Fibroblast of peridontal ligament (primary cell): ENCODE results near the gene DUSP15.

Source experiments
- DNase-seq: peaks from one replicate; pipeline ENCODE4 v3.0.0-alpha.2; 2010; ENCODE audit errors: extremely low read depth

DUSP15 gene

GRCh38 chr20:31894980-31895675 lies 24.8 kb upstream of the DUSP15 start:
- peak; percentile 89 for DNase-seq

DNA sequence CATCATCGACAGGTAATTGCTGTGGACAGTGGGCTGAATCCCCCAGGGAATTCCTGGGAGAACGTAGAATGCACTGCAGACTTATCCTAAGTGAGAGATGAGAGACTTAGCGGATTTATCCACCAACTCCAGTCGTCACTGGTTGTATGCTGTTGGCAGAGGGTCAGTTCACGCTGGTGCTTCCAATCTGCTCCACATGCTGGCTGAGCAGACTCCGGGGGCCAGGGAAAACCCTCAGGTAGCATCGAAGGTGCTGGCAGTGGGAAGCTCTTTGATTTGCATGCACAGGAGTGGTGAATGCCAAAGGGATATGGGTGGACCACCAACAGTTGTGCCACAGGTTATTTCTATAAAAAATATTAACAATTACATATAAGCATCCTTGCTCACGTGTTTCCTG lies 20.3 kb upstream of the DUSP15 start:
- DNase-seq: no peak

GRCh38 chr20:31883829-31884228 lies 13.5 kb upstream of the DUSP15 start:
- no peak for DNase-seq

DNA sequence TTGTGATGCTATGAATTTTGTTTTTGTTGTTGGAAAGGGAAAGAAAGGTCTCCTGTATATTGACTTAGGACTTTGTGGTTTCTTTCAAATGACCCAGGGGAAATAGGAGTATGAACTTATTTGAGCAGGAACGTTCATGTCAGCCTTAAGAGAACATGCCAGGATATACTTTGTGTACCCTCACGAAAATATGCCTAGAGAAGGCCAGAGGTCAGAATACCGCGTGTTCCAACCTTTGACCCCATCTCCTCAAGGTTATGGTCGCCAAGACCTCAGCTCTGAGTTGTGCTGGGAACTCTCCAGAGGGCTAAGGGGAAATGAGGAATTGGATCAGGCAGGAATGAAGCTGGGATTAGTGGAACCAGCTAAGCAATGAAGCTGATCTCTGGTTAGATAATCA lies 11.6 kb upstream of the DUSP15 start:
- no peak for DNase-seq

DNA sequence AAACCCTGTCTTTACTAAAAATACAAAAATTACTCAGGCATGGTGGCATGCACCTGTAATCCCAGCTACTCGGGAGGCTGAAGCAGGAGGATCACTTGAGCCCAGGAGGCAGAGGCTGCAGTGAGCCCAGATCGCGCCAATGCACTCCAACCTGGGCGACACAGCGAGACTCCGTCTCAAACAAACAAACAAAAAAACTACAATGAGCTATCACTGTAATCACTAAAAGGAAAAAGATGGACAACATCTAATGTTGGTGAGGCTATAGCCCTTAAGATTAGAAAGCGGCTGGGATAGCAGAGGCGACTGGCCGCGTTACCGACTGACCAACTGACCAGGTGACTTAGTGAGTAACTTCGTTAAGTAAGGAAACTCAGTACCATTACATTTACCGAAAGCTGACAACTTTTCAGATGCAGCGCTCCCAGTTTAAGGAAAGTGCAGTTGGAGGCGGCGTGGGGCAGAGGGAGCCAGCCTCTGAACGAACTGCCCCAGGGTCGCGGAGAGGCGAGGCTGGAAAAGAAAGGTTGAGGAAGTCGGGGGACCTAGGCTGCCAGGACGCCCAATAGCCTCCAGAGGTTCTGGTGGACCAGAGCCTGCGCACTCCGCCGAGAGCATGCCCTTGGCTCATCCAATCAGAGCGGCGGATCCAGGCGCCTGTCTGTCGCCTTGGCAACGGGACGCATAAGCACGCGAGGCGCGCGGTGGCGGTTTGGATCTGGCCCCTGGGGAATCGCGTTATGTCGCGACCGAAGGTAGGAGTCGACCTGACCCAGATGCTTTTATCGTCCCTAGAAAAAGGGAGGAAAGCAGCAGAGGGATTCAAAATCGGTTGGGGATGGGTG lies 9.0 kb upstream of the DUSP15 start:
- peak; percentile 91 for DNase-seq

- no peak for DNase-seq
Observed at GRCh38 chr20:31877684-31878083, 7.4 kb upstream of the DUSP15 start.

DNA sequence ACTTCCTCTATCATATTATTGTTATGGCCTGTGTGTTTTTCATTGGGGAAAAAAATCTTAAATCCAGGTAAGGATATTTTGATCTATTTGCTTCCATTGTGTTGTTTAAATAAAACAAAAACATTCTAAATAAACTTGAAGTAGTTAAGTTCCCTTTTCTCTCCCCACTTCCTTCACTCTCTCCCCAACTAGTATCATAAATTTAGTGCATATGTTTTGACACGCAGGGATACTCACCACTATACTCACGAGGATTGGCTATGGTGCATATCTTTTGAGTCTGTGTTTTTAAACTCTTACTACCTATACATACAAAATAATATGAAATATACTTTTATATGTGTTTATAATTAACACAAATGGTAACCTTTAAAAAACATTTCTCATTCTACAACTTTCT lies 5.3 kb upstream of the DUSP15 start:
- DNase-seq: no peak

- no peak for DNase-seq
Observed at GRCh38 chr20:31872406-31872805, 2.1 kb upstream of the DUSP15 start.

DNA sequence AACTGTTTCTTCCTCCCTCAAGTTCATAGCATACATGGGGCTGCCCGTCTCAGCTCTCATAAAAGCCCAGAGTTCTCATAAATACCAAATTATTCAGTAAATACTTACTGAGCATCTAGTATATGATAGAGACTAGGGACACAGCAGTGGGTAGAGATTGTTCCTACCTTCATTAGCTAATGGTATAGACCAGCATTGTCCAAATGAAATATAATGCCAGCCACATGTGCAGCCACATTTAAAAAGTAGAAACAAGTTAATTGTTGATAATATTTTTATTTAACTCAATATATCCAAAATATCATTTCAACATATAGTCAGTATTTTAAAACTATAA lies 1.3 kb upstream of the DUSP15 start:
- DNase-seq: no peak

DNA sequence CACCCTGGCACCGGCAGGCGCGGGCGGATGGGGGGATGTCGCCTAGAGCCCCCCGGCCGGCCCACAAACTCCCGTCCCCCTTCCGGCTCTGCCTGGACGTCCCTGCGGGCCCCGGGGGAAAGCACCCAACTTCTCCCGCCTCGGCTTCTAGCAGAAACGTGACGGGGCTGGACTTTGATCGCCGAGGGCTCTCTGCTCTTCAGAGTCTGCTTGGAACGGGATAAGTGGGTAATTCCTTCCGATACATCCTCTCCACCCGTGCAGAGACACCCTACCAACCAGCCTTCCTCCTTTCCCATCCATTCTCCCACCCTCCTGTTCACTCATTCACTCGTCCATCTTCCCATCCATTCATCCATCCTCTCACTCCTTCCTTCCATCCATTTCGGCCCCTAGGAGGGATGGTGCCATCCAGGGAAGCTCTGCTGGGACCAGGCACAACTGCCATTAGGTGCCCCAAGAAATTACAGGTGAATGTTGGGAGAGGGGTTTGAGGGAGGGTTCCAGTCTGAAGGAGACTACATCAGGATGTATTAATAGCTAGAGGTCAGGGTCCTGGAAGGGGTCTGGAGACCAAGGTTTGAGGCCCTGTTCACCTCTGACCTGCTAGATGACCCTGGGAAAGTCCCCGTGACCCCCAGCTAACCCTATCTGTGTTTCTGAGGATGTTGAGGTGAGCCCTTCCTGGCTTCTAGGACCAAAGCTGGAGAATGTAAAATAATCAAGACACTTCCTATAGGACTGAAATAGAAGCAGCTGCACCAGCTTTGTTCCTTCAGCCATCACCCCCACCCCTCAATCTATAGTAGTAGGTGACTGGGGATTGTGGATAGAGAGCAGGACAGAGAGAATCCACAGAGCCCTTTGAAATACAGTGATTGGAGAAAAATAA lies 645 bp upstream of the DUSP15 start:
- DNase-seq: no peak

- no peak for DNase-seq
Observed at GRCh38 chr20:31869673-31869941, 720 bp downstream of the DUSP15 start.

- no peak for DNase-seq
Observed at GRCh38 chr20:31868853-31869672, 1.3 kb downstream of the DUSP15 start.

DNA sequence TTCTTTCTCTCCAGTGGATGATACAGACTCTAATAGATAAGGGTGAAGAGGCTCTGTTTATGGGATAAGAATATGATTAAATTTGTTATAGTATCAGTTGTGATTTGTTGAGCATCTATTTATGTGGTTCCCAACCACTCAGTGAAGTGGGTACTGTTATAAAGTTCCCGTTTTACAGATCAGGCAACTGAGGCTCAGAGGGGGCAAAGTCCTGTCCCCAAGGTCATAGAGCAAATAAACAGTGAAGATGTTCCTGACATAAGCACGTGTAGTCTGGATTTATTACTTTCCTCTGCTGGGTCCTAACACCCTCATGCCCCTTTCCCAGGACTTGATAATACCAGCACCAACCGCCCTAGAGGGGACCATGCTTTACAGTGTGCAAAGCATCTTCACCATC lies 4.1 kb downstream of the DUSP15 start:
- DNase-seq: no peak

DNA sequence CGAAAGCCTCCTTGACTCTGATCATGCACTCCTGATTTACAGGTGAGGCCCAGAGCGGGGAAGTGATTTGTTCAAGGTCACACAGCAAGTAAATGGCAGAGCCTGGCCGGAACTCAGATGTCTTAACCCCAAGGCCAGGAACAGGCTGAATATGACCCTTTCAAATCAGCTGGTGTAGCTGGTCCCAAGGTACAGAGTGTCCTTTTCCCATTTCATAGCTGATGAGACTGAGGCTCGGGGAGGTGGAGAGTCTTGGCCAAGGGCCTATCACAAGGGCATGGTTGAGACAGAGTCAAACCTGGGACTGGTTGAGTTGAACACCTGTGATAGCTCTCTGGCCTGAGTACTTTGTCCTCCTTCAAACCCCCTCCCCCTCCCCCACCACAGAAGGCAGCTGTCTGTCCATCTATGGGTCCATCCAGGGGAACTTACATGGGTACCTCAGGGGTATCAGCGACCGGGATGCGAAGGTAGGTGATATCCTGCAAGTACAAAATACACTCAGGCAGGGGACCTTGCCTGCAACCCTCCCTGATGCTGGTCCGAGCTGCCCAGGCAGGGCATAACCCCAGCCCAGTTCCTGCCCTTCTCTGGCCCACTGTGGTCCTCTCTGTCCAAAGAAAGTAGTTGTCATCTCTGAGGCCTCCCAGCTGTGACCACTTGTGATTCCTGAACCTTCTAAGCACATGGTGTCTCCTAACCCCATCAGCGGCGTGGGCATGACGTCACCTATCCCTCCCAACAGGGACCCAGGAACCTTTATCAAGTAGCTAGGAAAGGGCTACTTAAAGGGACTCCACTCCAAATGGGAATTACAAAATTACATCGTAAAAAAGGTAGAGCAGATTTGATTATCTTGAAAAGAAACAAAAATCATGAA lies 5.6 kb downstream of the DUSP15 start:
- DNase-seq: no peak

GRCh38 chr20:31863296-31864085 lies 6.8 kb downstream of the DUSP15 start:
- no peak for DNase-seq

DNA sequence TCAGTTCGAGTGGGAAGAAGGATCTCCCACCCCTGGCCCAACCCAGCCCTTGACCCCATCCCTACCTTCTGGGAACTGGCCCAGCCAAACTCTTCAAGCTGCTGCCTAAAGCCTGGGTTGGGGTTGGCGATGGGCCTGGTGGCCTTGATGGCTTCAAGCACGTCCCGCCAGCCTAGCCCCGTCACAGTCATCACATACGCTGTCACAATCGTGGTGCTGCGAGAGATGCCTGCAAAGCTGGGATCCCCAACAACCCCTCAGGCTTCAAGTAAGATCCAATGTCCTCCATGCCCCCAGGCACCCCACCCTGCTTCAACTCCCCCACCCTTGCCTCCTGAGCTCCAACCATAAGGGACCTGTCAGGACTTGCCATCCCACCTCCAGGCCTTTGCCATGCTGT lies 7.8 kb downstream of the DUSP15 start:
- DNase-seq: no peak

DNA sequence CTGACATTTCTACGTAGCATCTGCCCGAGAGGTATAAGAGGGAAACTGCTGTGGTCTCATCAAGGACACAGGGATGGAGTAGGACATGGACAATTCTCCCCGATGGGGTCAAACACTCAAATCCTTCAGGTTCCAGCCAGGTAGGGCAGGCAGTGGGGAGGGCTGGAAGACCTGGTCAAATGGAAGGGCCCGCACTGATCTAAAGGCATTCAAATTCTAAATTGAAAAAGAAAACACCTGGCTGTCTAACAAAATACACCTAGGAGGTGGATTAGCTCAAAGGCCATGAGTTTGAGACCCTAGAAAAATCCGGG lies 8.2 kb downstream of the DUSP15 start:
- no peak for DNase-seq

GRCh38 chr20:31861385-31862156 lies 8.8 kb downstream of the DUSP15 start:
- DNase-seq: no peak

DNA sequence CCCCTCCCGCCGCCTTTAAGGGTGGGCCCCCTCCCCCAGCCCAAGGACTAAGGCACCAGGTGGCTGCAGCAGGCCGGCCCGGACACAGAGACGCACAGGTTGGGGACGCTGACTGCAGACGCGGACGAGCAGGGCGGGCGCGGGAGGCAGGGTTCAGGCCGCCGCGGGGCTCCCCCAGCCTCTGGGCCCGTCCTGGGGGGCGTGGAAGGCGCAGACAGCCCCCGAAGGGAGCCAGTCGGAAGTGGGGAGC lies 9.3 kb downstream of the DUSP15 start:
- DNase-seq: no peak
